ENCODE data around the gene DSEL.
A peak's percentile ranks its signal among the peaks of the same experiment; 100 is the strongest.

DSEL gene

DNA sequence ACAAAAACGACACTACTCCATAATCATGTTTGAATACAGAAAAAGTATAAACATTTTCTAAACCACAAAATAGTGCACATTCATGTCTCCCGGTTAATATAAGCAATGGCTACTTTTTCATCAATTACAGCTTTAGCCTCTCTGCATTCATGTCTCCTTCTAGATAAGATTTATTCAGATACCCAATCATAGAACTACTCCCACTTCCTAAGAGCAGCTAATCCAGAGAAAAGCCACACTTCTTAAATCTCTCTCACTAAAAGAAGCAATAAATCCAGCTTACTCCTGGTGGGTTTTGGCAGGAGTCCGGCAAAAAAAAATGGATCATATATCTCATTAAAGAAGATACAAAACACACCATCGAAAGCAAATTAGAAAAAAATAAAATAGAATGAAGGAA lies 20.1 kb downstream of the DSEL start:
- no peak for DNase-seq

GRCh38 chr18:67486534-67486933 lies 30.0 kb downstream of the DSEL start:
- DNase-seq, result no peak

DNA sequence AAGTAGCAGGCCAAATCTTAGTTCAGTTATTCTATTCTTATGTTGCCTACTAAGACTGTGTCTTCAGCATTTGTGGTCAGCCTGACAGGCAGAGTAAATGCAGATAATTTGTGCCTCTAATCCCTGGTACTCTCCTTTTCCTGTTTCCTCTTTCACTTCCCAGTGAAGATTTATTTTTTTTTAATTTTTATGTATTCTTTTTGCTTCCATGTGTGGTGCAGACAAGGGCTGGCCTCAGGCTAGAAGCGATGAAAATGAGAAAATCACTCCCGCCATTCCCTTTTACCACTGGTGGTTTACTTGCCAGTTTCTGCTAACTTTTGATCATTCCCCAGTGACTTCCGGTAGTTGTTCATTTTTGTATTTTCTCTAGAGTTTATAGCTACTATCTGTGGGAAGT lies 30.9 kb downstream of the DSEL start:
- DNase-seq, result no peak

DNA sequence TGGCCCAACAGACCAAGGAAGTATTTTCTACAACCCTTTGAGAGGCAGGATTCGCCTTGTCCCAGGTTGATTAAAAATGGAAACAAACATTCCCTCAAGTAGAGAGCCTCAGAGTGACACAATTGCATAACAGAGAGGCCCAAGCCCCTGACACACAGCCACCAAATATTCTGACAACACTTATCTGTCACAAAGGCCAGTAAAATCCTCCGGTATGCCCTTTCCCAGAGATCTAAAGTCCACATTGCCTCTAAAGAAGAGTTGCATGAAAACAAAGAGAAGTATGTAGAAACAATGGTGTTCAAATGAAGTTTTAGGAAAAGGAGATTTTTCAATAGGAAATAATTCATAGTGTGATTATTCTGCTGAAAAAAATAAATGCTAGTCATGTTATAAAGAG lies 32.1 kb downstream of the DSEL start:
- no peak for DNase-seq

DNA sequence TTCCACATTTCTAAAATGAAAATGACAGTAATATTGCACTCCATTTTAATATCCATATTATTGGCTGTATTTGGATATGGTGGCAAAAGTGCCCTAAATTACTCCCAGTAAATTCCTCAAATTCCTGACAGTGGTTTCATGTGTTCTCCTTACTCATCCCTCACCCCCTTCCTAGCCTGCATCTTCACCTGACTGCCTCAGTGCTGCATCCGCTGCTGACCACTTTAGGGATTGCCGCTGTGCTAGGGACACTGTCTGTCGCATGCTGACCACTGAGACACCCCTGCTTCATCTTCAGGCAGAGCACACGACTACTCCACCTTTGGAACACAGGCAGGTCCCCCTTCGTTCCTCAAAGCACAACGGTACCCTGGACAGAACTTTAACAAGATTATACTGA lies 32.6 kb downstream of the DSEL start:
- DNase-seq, result no peak

GRCh38 chr18:67483237-67483636 lies 33.3 kb downstream of the DSEL start:
- peak; percentile 8 for DNase-seq

GRCh38 chr18:67478249-67478648 lies 38.3 kb downstream of the DSEL start:
- DNase-seq, result no peak

DNA sequence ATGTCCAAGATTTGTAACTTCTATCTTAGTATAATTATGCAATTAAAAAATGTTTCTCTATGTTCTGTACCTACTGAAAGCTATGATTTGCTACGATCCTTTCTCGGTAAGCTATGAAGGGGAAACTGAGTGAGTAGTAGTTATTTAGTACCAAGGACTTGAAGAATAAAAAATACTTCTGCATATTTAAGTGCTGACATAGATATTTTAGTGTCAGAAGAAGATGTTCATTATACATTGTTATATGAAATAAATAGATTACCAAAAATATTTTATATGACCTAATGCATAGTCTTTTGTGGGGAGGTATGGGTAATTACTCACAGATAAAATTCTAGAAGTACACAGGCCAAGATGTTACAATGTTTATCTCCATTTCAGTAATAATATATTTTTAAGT lies 39.0 kb downstream of the DSEL start:
- DNase-seq, result no peak

- no peak for DNase-seq
These were observed 39.9 kb downstream of the DSEL start for GRCh38 chr18:67476585-67476984.

DNA sequence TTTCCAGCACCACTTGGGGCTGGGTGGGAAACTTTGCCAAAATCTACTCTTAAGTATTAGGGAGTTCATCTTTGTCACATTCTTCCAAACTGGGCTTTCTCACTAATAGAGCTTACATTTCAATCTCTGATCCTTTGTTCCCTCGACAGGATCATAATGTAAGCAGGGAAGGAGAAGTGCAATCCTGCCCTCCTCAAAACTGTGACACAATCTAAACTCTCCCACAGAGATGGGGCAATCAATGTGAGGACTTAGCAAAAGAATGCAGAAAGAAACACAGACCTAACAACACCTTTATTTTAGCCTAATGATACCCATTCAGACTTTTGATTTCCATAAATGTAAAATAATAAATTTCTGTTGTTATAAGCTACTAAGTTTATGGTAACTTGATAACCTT lies 40.8 kb downstream of the DSEL start:
- DNase-seq, result no peak

GRCh38 chr18:67468038-67468437 lies 48.5 kb downstream of the DSEL start:
- DNase-seq, result no peak

DNA sequence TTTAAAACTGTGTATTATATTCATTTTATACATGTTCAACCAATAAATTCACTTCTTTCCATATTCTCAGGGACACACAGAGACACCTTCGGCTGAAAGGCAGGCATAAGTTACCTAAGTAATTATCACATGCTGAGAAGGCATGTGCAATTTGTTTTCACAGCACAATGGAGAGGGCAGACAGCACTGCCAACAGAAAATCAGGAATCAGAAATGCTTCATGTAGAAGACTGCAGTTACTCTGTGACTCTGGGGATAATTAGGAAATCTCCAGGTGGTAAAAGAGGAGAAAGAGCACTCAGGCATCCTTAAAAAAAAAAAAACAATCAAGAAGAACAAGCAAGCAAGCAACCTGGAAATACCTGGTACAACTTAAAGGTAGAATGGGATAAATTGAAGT lies 49.3 kb downstream of the DSEL start:
- DNase-seq, result no peak

DNA sequence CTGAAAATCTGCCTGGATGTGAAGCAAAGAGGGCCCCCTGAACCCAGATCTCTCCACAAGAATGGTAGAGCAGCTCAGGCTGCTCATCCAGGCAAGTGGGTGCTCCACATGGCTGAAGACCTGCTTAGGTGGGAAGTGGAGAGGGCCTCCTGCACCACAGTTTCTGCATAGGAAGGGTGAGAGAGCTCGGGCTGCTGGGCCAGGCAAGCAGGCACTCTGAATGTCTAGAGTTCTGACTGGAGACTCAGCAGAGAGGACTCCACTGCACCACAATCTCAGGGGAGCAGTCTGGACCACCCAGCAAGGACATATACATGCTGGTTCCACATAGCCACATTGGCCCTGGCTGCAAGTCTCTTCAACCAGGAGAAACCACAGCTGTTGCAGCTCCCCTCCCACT lies 52.0 kb downstream of the DSEL start:
- DNase-seq, result no peak

DNA sequence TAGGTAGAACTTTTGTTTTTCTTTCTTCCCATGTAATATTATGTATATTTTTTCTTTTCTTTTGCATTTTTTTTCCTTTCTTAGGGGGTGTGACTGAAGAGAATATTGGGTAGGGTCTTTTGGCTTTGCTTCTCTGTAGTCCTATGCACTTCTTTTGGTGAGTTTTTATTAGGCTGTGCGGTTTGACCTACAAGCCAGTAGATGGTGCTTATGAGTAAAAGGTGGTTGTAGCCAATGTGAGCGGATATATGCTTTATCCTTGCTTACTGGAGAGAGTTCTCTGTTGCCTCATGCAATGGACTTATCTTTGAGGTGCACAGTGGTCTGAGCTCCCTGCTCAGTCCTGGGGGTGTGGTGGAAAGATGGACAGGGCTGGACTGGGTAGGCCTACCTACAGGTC lies 52.7 kb downstream of the DSEL start:
- no peak for DNase-seq

- no peak for DNase-seq
These were observed 59.8 kb downstream of the DSEL start for GRCh38 chr18:67456711-67457110.

Data from SHP77 treated with DMSO at 0.1 percent for 48 hours (cell line).